Activated CD4-positive, alpha-beta T cell treated with anti-CD3 and anti-CD28 coated beads for 36 hours (primary cell): Measurements from ENCODE around the gene SNRNP40. TPM values are rescaled to one million over a fixed set of nuclear protein-coding genes. Genes with fewer than 3 reads are reported as not detected.
"Not testable (repeated sequence)": the region's sequence is repeated elsewhere in the genome, so short reads cannot be mapped to it uniquely, and the experiment has no call there.

Experiments used
- ATAC-seq: fragments of 200-7000 bp; cut with Tn5 transposase; one replicate; pipeline ENCODE4 v1.10.0; 2021; ENCODE audit warnings: mild to moderate bottlenecking, moderate library complexity
- CTCF ChIA-PET: fragments of 350-600 bp; sonication (Branson Sonifier 250); formaldehyde crosslinking; loops from one replicate; lab custom pipeline; 2021; ENCODE audit warnings: antibody characterized with exemption; lab: Charles Lee
- POLR2A ChIA-PET: fragments of 350-600 bp; sonication (Branson Sonifier 250); formaldehyde crosslinking; loops from one replicate; lab custom pipeline; 2021; ENCODE audit warnings: antibody characterized with exemption, inconsistent platforms; lab: Charles Lee
- DNase-seq: peaks from one replicate; pipeline ENCODE4 v3.0.0-alpha.2; 2020
- H3K27ac Mint-ChIP-seq: one replicate; pipeline ENCODE4 v1.8.0; 2021; ENCODE audit warnings: mixed read lengths
- H3K27me3 Mint-ChIP-seq: one replicate; pipeline ENCODE4 v1.8.0; 2021; ENCODE audit warnings: mixed read lengths
- H3K36me3 Mint-ChIP-seq: one replicate; pipeline ENCODE4 v1.8.0; 2021; ENCODE audit warnings: low read depth, mixed read lengths
- H3K4me1 Mint-ChIP-seq: one replicate; pipeline ENCODE4 v1.8.0; 2021; ENCODE audit warnings: mixed read lengths
- H3K4me3 Mint-ChIP-seq: one replicate; pipeline ENCODE4 v1.8.0; 2021; ENCODE audit warnings: mild to moderate bottlenecking, moderate library complexity, mixed read lengths
- H3K9me3 Mint-ChIP-seq: one replicate; pipeline ENCODE4 v1.8.0; 2021; ENCODE audit warnings: low read depth, mixed read lengths
- intact Hi-C, 2 experiments: fragments of 100-400 bp; cut with DNase I in 1 of 2; cut with micrococcal nuclease in 1 of 2; formaldehyde crosslinking; loops; one replicate each; pipeline versions ENCODE4 v1.14.2 to v1.15.1; 2022 to 2024; cut with DNase I, micrococcal nuclease
- total RNA-seq, 2 experiments: library from RNA; stranded (reverse); gene quantifications; one replicate each; pipeline ENCODE4 v1.2.3, GENCODE V29; 2021

SNRNP40 gene
- total RNA-seq, 2 experiments from 2014 or later: 101 to 111 TPM

DNA sequence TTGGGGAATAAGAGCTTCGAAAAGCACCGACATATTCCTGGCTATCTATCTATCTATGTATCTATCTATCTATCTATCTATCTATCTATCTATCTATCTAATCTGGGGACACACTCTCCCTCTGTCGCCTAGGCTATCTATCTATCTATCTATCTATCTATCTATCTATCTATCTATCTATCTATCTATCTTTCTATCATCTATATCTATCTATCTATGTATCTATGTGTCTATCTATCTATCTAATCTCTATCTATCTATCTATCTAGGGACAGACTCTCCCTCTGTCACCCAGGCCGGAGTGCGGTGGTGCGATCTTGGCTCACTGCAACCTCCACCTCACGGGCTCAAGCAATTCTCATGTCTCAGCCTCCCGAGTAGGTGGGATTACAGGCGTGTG is 14.2 kb downstream of the SNRNP40 start:
- DNase-seq, POLR2A ChIA-PET, H3K27ac Mint-ChIP-seq, ATAC-seq, H3K4me1 Mint-ChIP-seq, H3K27me3 Mint-ChIP-seq, H3K4me3 Mint-ChIP-seq, H3K9me3 Mint-ChIP-seq, intact Hi-C loops: not testable (repeated sequence)
- peaks cover 44% of the 10 kb centered on the region for H3K36me3 Mint-ChIP-seq
- CTCF ChIA-PET: interaction anchor here (1.6 kb wide), 1 partner anchor 9 kb away, joined by 4 read pairs; no protein-coding TSS in a partner anchor

DNA sequence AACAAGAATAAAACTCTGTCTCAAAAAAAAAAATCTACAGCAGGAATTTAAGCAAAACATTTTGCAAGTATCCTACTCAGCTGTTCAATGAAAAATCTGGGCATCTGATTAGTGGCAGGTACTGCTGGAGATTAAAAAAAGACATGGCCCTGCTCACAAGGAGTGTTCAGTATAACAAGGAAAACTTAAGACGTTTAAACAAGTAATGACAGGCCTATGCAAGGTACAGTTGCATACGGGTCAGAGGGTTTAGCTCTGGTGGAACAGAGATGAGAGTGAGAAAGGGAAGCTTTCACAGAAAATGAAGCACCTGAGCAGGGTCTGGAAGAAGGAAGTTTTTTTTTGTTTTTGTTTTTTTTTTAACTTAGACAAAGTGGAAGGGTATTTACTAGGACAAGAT is 23.0 kb downstream of the SNRNP40 start:
- no peak overlapping the region for H3K4me3 Mint-ChIP-seq
- DNase-seq (no peak), ATAC-seq (no peak)
- H3K27ac Mint-ChIP-seq: peak overlapping the region; percentile 31
- no peaks in the 10 kb centered on the region for H3K4me1 Mint-ChIP-seq
- H3K36me3 Mint-ChIP-seq: peaks cover 43% of the 10 kb centered on the region
- ChIA-PET CTCF (interaction anchor here (0.6 to 1.2 kb wide), 3 partner anchors 8 to 39 kb away, joined by 3 to 5 read pairs (median 4); no protein-coding TSS in a partner anchor), POLR2A (no interaction called here)
- no peaks in the 10 kb centered on the region for H3K9me3 Mint-ChIP-seq
- H3K27me3 Mint-ChIP-seq: no peaks in the 10 kb centered on the region
- intact Hi-C loops: no loop called here

DNA sequence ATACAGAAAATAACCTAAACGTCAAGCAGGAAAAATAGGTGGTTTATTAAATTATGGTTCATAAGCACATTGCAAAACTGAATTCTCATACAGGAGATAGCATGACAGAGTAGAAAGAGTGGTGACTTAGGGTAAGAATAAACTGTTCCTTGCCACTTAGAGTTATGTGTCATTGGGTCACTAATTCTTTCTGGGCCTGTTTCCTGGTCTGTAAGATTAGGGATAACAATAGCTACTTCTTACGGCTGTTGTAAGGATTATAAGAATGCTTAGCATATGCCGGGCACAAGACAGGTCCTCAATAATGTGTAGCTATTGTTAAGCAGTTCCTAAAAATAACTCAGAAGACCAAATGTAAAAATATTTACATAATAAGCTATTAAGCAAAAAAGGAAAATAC is 24.2 kb downstream of the SNRNP40 start:
- Mint-ChIP-seq H3K4me1 (no peaks in the 10 kb centered on the region), H3K27me3 (no peaks in the 10 kb centered on the region), H3K9me3 (no peaks in the 10 kb centered on the region), H3K36me3 (peaks cover 42% of the 10 kb centered on the region), H3K27ac (no peak overlapping the region), H3K4me3 (no peak overlapping the region)
- ChIA-PET CTCF (no interaction called here), POLR2A (no interaction called here)
- intact Hi-C loops: no loop called here
- no peak for ATAC-seq
- DNase-seq: no peak

DNA sequence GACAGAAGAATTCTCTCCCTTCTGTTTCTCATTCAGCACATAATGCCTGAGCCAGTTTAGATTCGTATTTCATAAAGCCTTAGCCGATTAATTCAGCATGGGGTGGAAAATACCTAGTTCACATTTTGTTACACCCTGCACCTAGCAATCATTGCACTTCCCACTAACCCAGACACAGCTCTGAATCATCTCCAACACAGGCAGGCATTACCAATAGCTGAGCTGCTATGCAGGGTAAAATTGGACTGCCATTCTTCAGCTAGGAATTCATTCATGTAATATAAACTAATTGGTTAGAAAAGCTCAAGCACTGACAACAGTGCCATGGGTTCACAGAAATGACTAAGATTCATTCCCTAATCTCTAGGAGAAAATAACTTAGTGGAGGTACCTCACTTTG is 30.0 kb downstream of the SNRNP40 start:
- H3K27me3 Mint-ChIP-seq: no peaks in the 10 kb centered on the region
- no peak for DNase-seq
- intact Hi-C loops: no loop called here
- H3K27ac Mint-ChIP-seq: no peak overlapping the region
- ChIA-PET CTCF (interaction anchor here (0.8 kb wide), 1 partner anchor 11 kb away, joined by 3 read pairs; no protein-coding TSS in a partner anchor), POLR2A (interaction anchor here (0.6 kb wide), 1 partner anchor 32 kb away, joined by 4 read pairs; no protein-coding TSS in a partner anchor)
- H3K4me3 Mint-ChIP-seq: no peak overlapping the region
- H3K9me3 Mint-ChIP-seq: no peaks in the 10 kb centered on the region
- no peak for ATAC-seq
- no peaks in the 10 kb centered on the region for H3K4me1 Mint-ChIP-seq
- H3K36me3 Mint-ChIP-seq: peaks cover 49% of the 10 kb centered on the region

DNA sequence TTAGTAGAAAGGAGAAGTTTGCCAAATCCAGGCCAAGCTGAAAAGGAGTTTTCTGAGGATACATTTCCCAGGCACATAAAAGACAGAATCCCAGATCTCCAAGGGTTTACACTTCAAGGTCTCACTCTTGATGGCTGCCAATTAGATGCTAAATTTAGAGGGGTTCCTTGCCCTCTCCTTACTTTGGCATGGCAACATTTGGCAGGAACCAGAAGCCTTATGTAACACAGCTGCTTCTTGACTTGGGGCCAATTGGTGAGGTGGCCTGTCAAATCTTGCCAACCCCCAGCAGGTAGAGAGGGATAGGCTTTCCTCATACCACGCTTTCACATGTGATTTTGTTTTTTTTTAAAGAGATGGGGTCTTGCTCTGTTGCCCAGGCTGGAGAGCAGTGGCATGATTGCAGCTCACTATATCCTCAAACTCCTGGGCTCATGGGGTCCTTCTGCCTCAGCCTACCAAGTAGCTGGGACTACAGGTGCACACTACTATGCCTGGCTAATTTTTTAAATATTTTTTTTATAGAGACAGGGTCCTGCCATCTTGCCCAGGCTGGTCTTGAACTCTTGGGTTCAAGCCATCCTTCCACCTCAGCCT is 31.7 kb downstream of the SNRNP40 start:
- POLR2A ChIA-PET: no interaction called here
- ATAC-seq: no peak

DNA sequence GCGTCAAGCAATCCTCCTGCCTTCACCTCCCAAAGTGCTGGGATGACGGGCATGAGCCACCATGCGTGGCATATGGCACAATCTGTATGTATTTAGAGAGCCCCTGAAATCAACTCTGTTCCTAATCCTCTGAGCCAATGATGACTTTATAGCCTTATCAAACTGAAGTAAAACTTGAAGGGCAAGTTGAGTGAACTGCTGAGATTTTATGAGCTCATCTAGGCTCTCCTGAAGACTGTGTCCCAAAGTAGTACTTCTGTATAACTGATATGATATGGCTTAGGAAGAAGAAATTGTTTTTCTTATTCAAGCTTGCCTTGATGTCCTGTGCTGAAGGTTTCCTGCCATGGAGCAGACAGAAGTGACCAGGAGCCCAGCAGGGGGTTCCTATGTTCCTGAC is 33.2 kb downstream of the SNRNP40 start:
- Mint-ChIP-seq H3K4me1 (no peaks in the 10 kb centered on the region), H3K9me3 (no peaks in the 10 kb centered on the region), H3K36me3 (peaks cover 43% of the 10 kb centered on the region), H3K27me3 (no peaks in the 10 kb centered on the region), H3K4me3 (no peak overlapping the region), H3K27ac (no peak overlapping the region)
- DNase-seq (no peak), ATAC-seq (no peak)
- ChIA-PET POLR2A (interaction anchor here (0.8 kb wide), 1 partner anchor 8 kb away, joined by 4 read pairs; no protein-coding TSS in a partner anchor), CTCF (interaction anchor here (0.6 to 1.3 kb wide), 2 partner anchors 68 to 540 kb away, joined by 3 to 4 read pairs; no protein-coding TSS in a partner anchor)
- intact Hi-C loops: no loop called here

More for the DNA sequence above, 31.7 kb downstream of the SNRNP40 start:
- intact Hi-C loops: no loop called here
- CTCF ChIA-PET: interaction anchor here (1.2 to 1.3 kb wide), 2 partner anchors 69 to 130 kb away, joined by 4 to 7 read pairs; no protein-coding TSS in a partner anchor
- H3K27ac Mint-ChIP-seq: no peak overlapping the region
- no peaks in the 10 kb centered on the region for H3K4me1 Mint-ChIP-seq
- no peak for DNase-seq
- no peaks in the 10 kb centered on the region for H3K27me3 Mint-ChIP-seq
- no peak overlapping the region for H3K4me3 Mint-ChIP-seq
- peaks cover 46% of the 10 kb centered on the region for H3K36me3 Mint-ChIP-seq
- H3K9me3 Mint-ChIP-seq: no peaks in the 10 kb centered on the region

DNA sequence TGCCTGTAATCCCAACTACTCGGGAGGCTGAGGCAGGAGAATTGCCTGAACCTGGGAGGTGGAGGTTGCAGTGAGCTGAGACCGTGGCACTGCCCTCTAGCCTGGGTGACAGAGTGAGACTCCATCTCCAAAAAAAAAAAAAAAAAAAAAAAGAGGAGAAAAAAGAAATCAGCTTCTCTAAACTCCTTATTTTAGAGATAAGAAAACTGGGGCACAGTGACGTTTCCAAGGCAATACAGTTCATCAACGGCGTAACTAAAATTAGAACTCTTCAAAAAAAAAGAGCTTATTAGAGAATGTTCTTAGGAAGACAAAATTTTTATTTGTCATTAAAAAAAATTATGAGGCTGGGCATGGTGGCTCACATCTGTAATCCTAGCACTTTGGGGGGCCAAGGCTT is 34.2 kb downstream of the SNRNP40 start:
- intact Hi-C loops, DNase-seq, H3K4me3 Mint-ChIP-seq, H3K9me3 Mint-ChIP-seq, CTCF ChIA-PET, H3K4me1 Mint-ChIP-seq, POLR2A ChIA-PET, H3K27me3 Mint-ChIP-seq, H3K27ac Mint-ChIP-seq, ATAC-seq: not testable (repeated sequence)
- peaks cover 44% of the 10 kb centered on the region for H3K36me3 Mint-ChIP-seq

DNA sequence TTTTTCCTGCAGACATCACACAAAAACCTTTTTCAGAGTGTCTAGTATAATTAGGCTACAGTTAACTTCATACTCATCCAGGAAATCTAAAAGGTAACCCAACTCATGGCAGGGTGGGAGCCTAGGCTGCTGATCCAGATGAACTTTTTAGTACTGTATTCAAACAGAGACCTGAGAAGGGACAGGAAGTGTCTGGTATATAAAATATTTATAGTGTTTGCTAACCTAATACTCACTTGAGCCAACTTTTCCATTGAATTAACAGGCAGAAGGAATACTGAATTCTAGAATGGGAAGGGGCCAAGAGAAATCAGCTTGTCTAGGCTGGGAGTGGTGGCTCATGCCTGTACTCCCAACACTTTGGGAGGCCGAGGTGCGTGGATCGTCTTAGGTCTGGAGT is 34.7 kb downstream of the SNRNP40 start:
- Mint-ChIP-seq H3K9me3 (no peaks in the 10 kb centered on the region), H3K4me3 (no peak overlapping the region), H3K36me3 (peaks cover 39% of the 10 kb centered on the region), H3K27me3 (no peaks in the 10 kb centered on the region), H3K4me1 (no peaks in the 10 kb centered on the region), H3K27ac (no peak overlapping the region)
- intact Hi-C loops: no loop called here
- ChIA-PET POLR2A (no interaction called here), CTCF (no interaction called here)
- no peak for ATAC-seq
- no peak for DNase-seq

DNA sequence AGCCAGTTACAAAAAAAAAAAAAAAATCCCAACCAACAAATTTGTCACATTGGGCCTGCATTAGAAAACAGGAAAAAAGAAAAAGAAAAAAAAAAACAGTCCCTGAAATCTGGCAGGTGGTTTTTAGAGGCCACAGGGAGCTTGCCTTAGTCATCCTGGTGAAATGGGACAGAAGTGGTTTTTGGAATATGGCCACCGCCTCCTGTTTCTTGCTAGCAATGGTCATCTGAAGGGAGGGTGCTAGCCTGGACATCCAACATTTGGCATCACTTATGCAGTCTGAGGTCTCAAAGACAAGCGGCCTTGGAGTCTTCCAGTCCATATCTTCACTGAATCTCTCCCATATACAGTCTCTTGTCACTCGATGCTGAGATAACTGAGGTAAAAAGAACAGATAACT is 36.8 kb downstream of the SNRNP40 start:
- ATAC-seq: no peak
- ChIA-PET POLR2A (interaction anchor here (0.6 kb wide), 1 partner anchor 11 kb away, joined by 3 read pairs; no protein-coding TSS in a partner anchor), CTCF (no interaction called here)
- intact Hi-C loops: no loop called here
- Mint-ChIP-seq H3K4me3 (no peak overlapping the region), H3K4me1 (no peaks in the 10 kb centered on the region), H3K27me3 (no peaks in the 10 kb centered on the region), H3K36me3 (peaks cover 27% of the 10 kb centered on the region), H3K27ac (no peak overlapping the region), H3K9me3 (no peaks in the 10 kb centered on the region)
- no peak for DNase-seq

DNA sequence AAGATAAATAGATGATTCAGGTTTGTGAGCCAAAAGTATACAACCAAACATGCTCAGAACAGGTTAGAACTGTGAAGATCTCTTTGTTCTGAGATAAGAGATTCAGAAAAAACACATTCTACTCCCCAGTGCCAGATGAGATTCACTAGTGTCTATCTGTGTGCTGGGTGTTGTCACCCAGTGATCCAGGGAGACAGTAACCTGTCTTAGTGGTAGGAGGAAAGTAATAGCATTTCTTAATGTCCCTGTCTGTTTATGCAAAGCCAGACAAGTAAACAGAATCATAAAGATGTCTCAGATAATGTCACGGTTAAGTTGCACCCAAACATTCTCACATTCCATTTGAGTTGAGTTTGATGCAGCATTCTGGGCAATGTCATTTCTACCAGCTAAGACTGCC is 38.0 kb downstream of the SNRNP40 start:
- POLR2A ChIA-PET: no interaction called here

DNA sequence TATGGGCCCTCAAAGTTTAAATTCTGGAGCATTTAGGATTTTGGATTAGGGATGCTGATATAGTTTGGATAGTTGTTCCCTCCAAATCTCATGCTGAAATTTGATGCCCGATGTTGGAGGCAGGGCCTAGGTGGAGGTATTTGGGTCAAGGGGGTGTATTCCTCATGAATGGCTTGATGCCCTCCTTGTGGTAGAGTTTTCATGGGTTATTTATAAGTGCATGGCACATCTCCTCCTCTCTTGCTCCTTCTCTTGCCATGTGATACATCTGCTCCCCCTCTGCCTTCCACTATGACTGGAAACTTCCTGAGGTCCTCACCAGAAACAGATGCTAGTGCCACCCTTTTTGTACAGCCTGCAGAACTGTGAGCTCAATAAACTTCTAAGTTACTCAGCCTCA is 39.4 kb downstream of the SNRNP40 start:
- CTCF ChIA-PET: no interaction called here
- H3K27me3 Mint-ChIP-seq: no peaks in the 10 kb centered on the region
- H3K36me3 Mint-ChIP-seq: peaks cover 24% of the 10 kb centered on the region
- no peak for DNase-seq
- H3K4me3 Mint-ChIP-seq: no peak overlapping the region
- POLR2A ChIA-PET: no interaction called here
- no peak overlapping the region for H3K27ac Mint-ChIP-seq
- intact Hi-C loops: no loop called here
- H3K9me3 Mint-ChIP-seq: no peaks in the 10 kb centered on the region
- no peaks in the 10 kb centered on the region for H3K4me1 Mint-ChIP-seq
- no peak for ATAC-seq

More for the DNA sequence above, 38.0 kb downstream of the SNRNP40 start:
- H3K4me1 Mint-ChIP-seq: no peaks in the 10 kb centered on the region
- peaks cover 24% of the 10 kb centered on the region for H3K36me3 Mint-ChIP-seq
- no peaks in the 10 kb centered on the region for H3K9me3 Mint-ChIP-seq
- no peak overlapping the region for H3K27ac Mint-ChIP-seq
- intact Hi-C loops: no loop called here
- ATAC-seq (no peak), DNase-seq (no peak)
- no peaks in the 10 kb centered on the region for H3K27me3 Mint-ChIP-seq
- no peak overlapping the region for H3K4me3 Mint-ChIP-seq
- CTCF ChIA-PET: no interaction called here

DNA sequence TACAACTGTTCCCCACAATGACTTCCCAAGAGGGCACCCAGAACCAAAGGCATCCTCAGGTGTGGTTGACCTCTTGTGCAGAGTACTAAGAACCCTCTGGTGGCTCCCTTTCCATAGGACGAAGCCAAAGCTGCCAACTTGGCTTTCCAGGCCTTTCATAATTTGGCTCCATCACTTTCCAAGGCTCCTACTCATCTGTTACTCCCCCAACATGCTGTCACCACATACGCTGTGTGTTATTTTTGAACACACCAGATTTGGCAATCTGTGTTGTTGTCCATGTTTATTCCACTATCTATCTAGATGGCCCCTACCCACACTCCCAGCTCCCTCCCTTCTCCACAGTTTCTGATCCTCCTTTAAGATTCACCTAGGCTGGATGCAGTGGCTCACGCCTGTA is 46.7 kb downstream of the SNRNP40 start:
- POLR2A ChIA-PET: interaction anchor here (0.6 kb wide), 1 partner anchor 68 kb away, joined by 3 read pairs; no protein-coding TSS in a partner anchor
- CTCF ChIA-PET: interaction anchor here (1.1 kb wide), 1 partner anchor 69 kb away, joined by 3 read pairs; no protein-coding TSS in a partner anchor
- intact Hi-C loops: no loop called here

More for the DNA sequence above, 46.7 kb downstream of the SNRNP40 start:
- Mint-ChIP-seq H3K27ac (no peak overlapping the region), H3K36me3 (no peaks in the 10 kb centered on the region), H3K27me3 (no peaks in the 10 kb centered on the region), H3K4me3 (no peak overlapping the region), H3K4me1 (no peaks in the 10 kb centered on the region), H3K9me3 (no peaks in the 10 kb centered on the region)
- DNase-seq (no peak), ATAC-seq (no peak)
